AG09319 (cell line): ENCODE results near the gene YEATS2.
A peak's percentile ranks its signal among the peaks of the same experiment; 100 is the strongest.
"Not testable (repeated sequence)": the region's sequence is repeated elsewhere in the genome, so short reads cannot be mapped to it uniquely, and the experiment has no call there.

Experiments
- DNase-seq: peaks from one replicate; pipeline ENCODE4 v3.0.0-alpha.2; 2010; ENCODE audit warnings: low read depth; ENCODE audit errors: extremely low read depth
- TF ChIP-seq, protein P1 (sequence below): IDR thresholded peaks from 2 replicates; pipeline ENCODE4 v1.5.1; 2011; ENCODE audit warnings: low read depth, mild to moderate bottlenecking, inconsistent platforms, low read length, moderate library complexity

YEATS2 gene

GRCh38 chr3:183737116-183737515 is 39.5 kb downstream of the YEATS2 start:
- DNase-seq = no peak

DNA sequence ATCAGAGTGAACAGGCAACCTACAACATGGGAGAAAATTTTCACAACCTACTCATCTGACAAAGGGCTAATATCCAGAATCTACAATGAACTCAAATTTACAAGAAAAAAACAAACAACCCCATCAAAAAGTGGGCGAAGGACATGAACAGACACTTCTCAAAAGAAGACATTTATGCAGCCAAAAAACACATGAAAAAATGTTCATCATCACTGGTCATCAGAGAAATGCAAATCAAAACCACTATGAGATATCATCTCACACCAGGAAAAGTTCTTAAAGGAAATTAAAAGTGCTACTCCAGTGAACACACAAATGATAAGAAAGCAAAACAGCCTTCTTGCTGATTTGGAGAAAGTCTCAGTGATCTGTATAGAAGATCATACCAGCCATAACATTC is 42.6 kb downstream of the YEATS2 start:
- not testable (repeated sequence) for DNase-seq

More at GRCh38 chr3:183737116-183737515, 39.5 kb downstream of the YEATS2 start:
- TF ChIP-seq, protein P1, sequence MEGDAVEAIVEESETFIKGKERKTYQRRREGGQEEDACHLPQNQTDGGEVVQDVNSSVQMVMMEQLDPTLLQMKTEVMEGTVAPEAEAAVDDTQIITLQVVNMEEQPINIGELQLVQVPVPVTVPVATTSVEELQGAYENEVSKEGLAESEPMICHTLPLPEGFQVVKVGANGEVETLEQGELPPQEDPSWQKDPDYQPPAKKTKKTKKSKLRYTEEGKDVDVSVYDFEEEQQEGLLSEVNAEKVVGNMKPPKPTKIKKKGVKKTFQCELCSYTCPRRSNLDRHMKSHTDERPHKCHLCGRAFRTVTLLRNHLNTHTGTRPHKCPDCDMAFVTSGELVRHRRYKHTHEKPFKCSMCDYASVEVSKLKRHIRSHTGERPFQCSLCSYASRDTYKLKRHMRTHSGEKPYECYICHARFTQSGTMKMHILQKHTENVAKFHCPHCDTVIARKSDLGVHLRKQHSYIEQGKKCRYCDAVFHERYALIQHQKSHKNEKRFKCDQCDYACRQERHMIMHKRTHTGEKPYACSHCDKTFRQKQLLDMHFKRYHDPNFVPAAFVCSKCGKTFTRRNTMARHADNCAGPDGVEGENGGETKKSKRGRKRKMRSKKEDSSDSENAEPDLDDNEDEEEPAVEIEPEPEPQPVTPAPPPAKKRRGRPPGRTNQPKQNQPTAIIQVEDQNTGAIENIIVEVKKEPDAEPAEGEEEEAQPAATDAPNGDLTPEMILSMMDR = no peak

DNA sequence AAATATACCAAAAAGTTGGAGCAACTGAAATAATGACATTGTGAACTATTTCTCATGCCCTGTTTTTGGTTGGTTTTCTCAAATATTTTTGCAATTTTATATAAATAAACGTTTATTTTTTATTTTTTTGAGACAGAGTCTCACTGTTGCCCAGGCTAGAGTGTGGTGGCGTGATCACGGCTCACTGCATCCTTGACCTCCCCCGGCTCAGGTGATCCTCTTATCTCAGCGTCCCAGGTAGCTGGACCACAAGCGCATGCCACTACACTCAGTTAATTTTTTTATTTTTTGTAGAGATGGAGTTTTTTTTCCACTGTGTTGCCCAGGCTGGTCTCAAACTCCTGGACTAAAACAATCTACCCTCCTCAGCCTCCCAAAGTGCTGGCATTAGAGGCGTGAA is 45.6 kb downstream of the YEATS2 start:
- TF ChIP-seq, protein P1 = no peak
- no peak for DNase-seq

- no peak for DNase-seq
- TF ChIP-seq, protein P1 = no peak
Observed at GRCh38 chr3:183745300-183746098, 47.9 kb downstream of the YEATS2 start.

GRCh38 chr3:183754052-183754451 is 56.5 kb downstream of the YEATS2 start:
- TF ChIP-seq, protein P1 = no peak

DNA sequence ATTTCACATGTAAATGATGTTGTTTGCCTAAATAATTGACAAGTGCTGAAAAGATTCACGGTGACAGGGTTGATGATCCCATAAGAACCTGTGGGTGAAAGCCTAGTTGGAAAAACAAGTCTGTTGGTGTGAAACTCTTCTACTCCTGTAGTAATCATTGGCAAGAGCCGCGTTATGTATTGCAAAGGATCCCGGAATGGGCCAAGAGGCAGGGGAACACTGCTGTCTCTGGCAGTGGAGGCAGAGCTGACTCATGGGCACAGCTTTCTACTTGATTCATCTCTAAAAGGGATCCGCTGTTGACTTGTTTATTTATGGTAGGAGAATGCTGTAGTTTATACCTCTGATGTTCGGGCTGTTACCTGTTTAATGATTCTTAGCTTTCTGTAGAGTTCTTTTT is 64.7 kb downstream of the YEATS2 start:
- TF ChIP-seq, protein P1 = no peak
- no peak for DNase-seq

More at GRCh38 chr3:183754052-183754451, 56.5 kb downstream of the YEATS2 start:
- DNase-seq = no peak

- TF ChIP-seq, protein P1 = no peak
- DNase-seq = peak; percentile 23
Observed at GRCh38 chr3:183764847-183765731, 67.5 kb downstream of the YEATS2 start.
